GM18502 (cell line): ENCODE results near the gene CCDC178.
"Not testable (repeated sequence)": the region's sequence is repeated elsewhere in the genome, so short reads cannot be mapped to it uniquely, and the experiment has no call there.

Experiments used
- ATAC-seq: cut with Tn5 transposase; IDR thresholded peaks from one replicate; pipeline ENCODE4 v1.9.1; 2021; ENCODE audit warnings: mild to moderate bottlenecking; ENCODE audit not compliant: unreplicated experiment, poor library complexity

Gene CCDC178, protein sequence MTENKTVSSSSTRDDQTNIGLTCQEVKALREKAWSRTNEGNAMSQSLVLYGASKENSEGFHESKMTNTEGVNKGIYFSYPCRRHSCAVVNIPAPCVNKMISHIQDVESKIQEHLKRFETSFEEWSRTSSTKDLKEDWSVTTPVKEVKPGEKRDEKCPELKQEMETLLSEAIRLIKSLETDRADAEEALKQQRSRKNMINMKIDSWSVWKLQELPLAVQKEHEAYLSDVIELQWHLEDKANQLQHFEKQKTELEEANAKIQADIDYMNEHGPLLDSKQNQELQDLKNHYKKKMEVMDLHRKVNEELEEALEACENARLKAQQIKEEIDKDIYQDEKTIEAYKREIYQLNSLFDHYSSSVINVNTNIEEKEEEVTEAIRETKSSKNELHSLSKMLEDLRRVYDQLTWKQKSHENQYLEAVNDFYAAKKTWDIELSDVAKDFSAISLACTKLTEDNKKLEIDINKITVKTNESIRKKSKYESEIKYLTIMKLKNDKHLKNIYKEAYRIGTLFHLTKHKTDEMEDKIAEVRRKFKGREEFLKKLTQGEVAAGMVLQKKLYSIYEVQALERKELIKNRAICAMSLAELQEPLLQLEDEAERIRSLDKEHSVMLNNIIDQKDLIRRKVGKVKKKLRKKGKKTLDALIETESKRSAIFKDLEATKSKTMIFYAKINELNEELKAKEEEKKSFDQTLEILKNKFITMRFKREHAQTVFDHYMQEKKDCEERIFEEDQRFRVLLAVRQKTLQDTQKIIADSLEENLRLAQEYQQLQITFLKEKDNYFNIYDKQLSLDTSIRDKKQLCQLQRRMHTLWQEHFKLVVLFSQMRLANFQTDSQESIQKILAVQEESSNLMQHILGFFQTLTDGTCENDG

GRCh38 chr18:33440060-33441043 lies at the start of gene CCDC178:
Gene CCDC178, minus strand, starts transcription at chr18:33440721. Its CDS starts 28,633 bp downstream, at chr18:33412088.
- no peak for ATAC-seq

DNA sequence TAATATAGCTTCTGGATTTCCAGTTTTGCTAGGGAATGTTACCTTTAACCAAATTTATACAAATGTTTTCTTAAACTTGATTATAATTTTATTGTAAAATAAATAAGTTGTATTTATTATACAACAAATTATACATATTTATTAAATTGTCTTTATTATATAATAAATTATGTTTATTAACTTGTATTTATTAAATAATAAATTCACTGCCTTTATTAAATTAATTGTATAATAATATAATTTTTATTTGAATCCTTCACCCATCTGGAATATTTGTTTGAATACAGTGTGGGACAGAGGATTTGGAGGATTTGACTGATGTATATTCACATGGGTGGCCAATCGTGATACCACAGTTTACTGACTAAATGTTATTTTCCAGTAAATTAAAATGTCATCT lies 43.4 kb upstream of the CCDC178 start:
- ATAC-seq, result no peak

GRCh38 chr18:33472509-33472908 lies 32.0 kb upstream of the CCDC178 start:
- ATAC-seq, result no peak

DNA sequence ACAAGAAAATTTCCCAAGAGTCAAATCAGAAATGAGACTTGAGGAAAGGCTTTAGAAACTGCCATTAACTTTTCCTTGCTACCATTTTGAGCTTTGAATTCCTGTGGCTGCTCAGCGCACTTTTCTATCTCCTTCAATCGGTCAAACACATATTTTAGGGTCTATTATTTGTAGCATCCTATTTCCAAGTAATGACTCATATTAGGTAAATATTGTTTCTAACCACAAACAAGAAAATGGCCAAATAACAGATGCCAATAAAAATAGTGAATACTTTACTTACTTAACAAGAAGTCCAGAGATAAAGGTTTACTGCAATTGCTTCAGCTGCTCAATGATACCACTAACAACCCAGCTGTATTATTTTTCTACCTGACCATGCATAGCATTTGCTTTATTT lies 29.7 kb upstream of the CCDC178 start:
- no peak for ATAC-seq

DNA sequence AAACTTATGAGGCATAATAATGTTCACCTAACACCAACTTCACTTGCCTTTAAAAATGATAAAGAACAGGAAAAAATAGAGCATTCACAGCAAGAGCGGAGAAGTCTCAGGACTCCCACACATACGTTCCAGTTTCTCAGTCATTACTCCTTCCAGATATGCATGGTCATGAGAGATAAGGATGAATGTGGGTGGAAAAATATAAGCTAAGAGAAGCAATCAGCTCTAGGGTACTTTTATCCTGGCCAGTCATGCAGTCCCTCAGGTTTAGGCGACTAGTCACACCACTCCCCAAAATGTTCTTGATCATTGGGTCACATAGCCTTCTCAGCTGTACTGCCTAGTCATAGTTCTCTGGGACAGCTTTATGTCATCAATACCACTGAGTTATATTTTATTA lies 29.2 kb upstream of the CCDC178 start:
- ATAC-seq, result no peak

- no peak for ATAC-seq
Observed at GRCh38 chr18:33467531-33467930, 27.0 kb upstream of the CCDC178 start.

DNA sequence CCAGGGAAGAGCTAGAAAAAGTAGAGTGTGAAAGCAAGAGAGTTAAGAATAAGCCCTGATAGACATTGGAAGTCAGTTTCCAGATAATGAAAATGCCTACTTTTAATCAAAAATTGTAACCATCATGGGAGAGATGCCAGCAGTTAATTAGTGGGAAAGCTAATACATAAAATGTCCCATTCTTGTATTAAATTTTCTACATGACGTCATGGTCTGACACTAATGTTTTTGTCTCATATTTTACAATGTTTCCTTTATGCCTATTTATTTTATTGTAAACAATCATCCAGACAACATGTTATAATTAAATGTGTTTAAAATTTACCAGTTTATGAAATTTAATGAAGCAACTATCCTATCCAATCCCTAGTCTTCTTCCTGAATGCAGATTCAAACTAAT lies 26.3 kb upstream of the CCDC178 start:
- ATAC-seq, result no peak

- no peak for ATAC-seq
Observed at GRCh38 chr18:33460681-33461080, 20.2 kb upstream of the CCDC178 start.

DNA sequence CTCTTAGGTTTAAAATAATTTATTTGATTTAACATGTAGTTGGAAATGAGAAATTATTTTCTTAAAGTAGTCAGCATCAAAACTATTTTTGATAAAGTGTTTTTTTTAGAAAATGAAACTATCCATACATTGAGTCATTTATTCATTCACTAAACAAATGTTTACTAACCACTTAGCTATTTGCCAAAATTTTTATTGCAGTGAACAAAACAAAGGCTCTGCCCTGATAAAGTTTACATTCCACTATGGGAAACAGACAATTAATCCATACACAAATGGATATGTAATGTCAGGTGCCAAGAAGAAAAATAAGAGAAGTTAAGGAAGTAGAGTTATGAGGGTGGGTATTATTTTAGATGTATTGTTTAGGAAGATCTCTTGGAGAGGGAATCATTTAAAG lies 19.1 kb upstream of the CCDC178 start:
- no peak for ATAC-seq

DNA sequence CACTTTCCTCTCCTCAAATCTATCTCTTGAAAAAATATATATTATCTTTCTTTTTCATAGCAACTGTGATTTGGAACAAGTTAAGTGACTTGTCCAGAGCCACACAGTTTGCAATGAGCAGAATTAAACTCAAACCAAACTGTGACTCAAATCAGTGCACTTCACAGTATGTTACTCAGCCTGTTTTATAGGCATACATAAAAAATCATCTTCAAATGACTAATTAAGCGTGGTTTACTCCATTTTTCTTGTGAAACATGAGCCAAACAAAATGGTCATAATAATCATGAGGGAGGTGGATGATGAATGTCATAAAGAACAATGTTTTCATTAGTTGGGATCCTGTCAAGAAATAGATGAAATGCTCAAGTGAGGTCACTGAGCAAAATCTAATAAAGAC lies 6.1 kb upstream of the CCDC178 start:
- no peak for ATAC-seq

GRCh38 chr18:33444709-33445108 lies 4.2 kb upstream of the CCDC178 start:
- no peak for ATAC-seq

- no peak for ATAC-seq
Observed at GRCh38 chr18:33432857-33433256, 7.7 kb downstream of the CCDC178 start.

GRCh38 chr18:33427549-33427948 lies 13.0 kb downstream of the CCDC178 start:
- ATAC-seq, result no peak

DNA sequence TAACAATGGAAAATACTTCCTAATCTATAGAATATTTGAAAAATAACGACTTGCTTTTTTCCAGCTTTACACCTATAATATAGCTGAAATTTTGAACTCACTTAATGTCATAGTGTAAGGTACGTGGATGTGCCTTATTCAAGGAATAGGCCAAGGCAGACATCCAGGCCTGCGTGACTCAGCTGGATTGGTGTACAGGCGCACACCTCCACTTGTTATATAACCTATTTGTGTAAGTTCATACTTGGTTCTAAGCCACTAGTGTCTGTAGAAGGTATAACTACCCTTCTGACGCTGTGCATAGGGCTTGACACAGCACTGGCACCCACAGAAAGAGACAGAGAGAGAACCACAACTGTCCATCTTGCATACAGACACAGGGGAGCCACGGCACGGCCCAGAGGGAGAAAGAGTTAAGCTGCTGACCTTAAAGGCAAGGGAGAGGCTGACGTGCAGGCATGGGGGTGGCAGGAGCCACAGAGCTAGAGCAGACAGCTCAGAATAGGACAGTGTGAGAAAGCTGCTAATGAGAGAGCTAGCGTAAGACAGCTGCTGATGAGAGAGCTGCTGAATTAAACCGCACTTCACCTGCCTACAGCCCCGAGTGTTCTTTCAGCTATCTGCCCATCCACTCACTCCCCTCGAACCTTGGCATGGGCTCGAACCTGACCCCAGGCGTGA lies 16.1 kb downstream of the CCDC178 start:
- ATAC-seq, result no peak

- ATAC-seq, result no peak
Observed at GRCh38 chr18:33421225-33421624, 19.3 kb downstream of the CCDC178 start.

GRCh38 chr18:33404244-33404873 lies 36.2 kb downstream of the CCDC178 start:
- ATAC-seq, result peak; percentile 76

DNA sequence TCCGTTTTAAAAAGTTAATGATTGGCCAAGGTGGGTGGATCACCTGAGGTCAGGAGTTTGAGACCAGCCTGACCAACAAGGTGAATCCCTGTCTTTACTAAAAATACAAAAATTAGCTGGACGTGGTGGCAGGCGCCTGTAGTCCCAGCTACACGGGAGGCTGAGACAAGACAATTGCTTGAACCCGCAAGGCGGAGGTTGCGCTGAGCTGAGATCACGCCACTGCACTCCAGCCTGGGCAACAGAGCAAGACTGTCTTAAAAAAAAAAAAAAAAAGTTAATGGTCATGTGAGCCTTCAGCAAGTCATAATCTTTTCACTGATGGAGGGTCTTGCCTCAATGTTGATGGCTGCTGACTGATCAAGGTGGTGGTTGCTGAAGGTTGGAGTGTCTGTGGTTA lies 41.6 kb downstream of the CCDC178 start:
- ATAC-seq, result not testable (repeated sequence)

DNA sequence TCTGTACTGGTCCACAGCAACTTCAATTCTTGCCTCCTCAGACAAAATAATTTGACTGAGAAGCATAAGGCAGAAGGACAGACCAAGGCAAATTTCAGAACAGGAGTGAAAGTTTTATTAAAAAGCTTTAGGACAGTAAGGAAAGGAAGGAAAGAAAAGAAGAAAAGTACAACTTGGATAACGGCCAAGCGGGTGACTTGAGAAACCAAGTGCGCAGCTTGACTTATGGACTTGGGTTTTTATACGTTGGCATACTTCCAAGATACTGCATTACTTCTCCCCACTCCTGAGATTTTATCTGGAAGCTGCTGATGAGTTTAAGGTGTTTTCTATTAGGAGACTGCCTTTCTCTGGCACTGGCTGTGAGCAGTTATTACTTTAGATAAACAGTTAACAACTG lies 64.7 kb downstream of the CCDC178 start:
- no peak for ATAC-seq

DNA sequence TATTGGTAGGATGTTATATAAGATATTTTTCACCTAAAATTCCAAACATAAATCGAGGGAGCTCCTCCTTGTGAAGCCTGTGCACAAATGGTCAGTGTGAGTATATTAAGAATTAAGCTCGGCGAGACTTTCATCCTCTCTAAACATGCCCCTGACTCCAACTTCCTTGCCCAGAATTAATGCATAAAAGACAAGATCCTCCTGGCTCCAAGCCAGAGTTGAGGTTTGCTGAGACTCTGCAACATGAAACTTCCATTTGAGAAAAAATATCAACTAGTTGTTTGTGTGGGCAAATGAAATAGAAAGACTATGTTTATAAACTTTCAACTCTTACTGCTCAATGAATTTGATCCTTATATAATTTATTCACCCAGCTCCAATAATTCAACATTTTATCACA lies 68.1 kb downstream of the CCDC178 start:
- no peak for ATAC-seq
